GM19468 (cell line): ENCODE data around the gene STK4.

Experiments used
- ATAC-seq: cut with Tn5 transposase; IDR thresholded peaks from one replicate; pipeline ENCODE4 v1.9.1; 2021; ENCODE audit warnings: mild to moderate bottlenecking, moderate library complexity, moderate number of reproducible peaks; ENCODE audit not compliant: unreplicated experiment; ENCODE audit errors: extremely low read depth

The STK4 gene

GRCh38 chr20:45073221-45073620, 106.9 kb downstream of the STK4 start:
- ATAC-seq = no peak

GRCh38 chr20:45077559-45077958, 111.2 kb downstream of the STK4 start:
- ATAC-seq = no peak

GRCh38 chr20:45080867-45081624, 114.7 kb downstream of the STK4 start:
- no peak for ATAC-seq

GRCh38 chr20:45082468-45082867, 116.2 kb downstream of the STK4 start:
- ATAC-seq = no peak

- no peak for ATAC-seq
These were observed 116.8 kb downstream of the STK4 start for GRCh38 chr20:45083127-45083526.

GRCh38 chr20:45085289-45085688, 119.0 kb downstream of the STK4 start:
- no peak for ATAC-seq

- ATAC-seq = no peak
These were observed 119.6 kb downstream of the STK4 start for GRCh38 chr20:45085867-45086266.

GRCh38 chr20:45087097-45087790, 120.9 kb downstream of the STK4 start:
- no peak for ATAC-seq

GRCh38 chr20:45087814-45088213, 121.5 kb downstream of the STK4 start:
- no peak for ATAC-seq

- ATAC-seq = no peak
These were observed 121.9 kb downstream of the STK4 start for GRCh38 chr20:45088247-45088646.

- ATAC-seq = no peak
These were observed 124.2 kb downstream of the STK4 start for GRCh38 chr20:45090481-45090880.

- no peak for ATAC-seq
These were observed 125.1 kb downstream of the STK4 start for GRCh38 chr20:45091366-45091765.

- no peak for ATAC-seq
These were observed 126.6 kb downstream of the STK4 start for GRCh38 chr20:45092898-45093297.

GRCh38 chr20:45094201-45094600, 127.9 kb downstream of the STK4 start:
- no peak for ATAC-seq

- ATAC-seq = no peak
These were observed 128.7 kb downstream of the STK4 start for GRCh38 chr20:45094864-45095574.

GRCh38 chr20:45095805-45096238, 129.5 kb downstream of the STK4 start:
- no peak for ATAC-seq

GRCh38 chr20:45096781-45097180, 130.5 kb downstream of the STK4 start:
- no peak for ATAC-seq

GRCh38 chr20:45097485-45098102, 131.3 kb downstream of the STK4 start:
- ATAC-seq = no peak

- ATAC-seq = no peak
These were observed 131.9 kb downstream of the STK4 start for GRCh38 chr20:45098103-45098773.
